Measurements from ENCODE around the gene PLA2G15. TPM values are rescaled to one million over a fixed set of nuclear protein-coding genes. Genes with fewer than 3 reads are reported as not detected.

PLA2G15 gene
- total RNA-seq, 1 experiment from 2014 or later = 33.2 TPM

- peak overlapping the region; percentile 89 for H3K27ac Mint-ChIP-seq (ENCODE audit: unreplicated experiment)
These were observed 51.5 kb downstream of the PLA2G15 start for GRCh38 chr16:68296693-68297092.

GRCh38 chr16:68297908-68298307 lies 52.7 kb downstream of the PLA2G15 start:
- no peaks in the 10 kb centered on the region for H3K27me3 Mint-ChIP-seq (ENCODE audit: insufficient read depth, unreplicated experiment)
- H3K36me3 Mint-ChIP-seq (ENCODE audit: insufficient read depth, unreplicated experiment) = peaks cover 99% of the 10 kb centered on the region
- no peaks in the 10 kb centered on the region for H3K27me3 ChIP-seq (replicated peaks; ENCODE audit: control insufficient read depth, insufficient read depth, low read length)
- H3K4me3 Mint-ChIP-seq (ENCODE audit: unreplicated experiment) = no peak overlapping the region
- TF ChIP-seq, protein P1, sequence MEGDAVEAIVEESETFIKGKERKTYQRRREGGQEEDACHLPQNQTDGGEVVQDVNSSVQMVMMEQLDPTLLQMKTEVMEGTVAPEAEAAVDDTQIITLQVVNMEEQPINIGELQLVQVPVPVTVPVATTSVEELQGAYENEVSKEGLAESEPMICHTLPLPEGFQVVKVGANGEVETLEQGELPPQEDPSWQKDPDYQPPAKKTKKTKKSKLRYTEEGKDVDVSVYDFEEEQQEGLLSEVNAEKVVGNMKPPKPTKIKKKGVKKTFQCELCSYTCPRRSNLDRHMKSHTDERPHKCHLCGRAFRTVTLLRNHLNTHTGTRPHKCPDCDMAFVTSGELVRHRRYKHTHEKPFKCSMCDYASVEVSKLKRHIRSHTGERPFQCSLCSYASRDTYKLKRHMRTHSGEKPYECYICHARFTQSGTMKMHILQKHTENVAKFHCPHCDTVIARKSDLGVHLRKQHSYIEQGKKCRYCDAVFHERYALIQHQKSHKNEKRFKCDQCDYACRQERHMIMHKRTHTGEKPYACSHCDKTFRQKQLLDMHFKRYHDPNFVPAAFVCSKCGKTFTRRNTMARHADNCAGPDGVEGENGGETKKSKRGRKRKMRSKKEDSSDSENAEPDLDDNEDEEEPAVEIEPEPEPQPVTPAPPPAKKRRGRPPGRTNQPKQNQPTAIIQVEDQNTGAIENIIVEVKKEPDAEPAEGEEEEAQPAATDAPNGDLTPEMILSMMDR (IDR thresholded peaks at IDR 0.05; ENCODE audit: insufficient read depth in 1 of 2, low read depth in 1 of 2, low read length in 1 of 2, severe bottlenecking in 1 of 2, unreplicated experiment in 1 of 2) = no peak
- no peak for DNase-seq
- H3K36me3 ChIP-seq (ENCODE audit: control insufficient read depth, insufficient read depth, low read length) = peaks cover 13% of the 10 kb centered on the region
- no peak overlapping the region for H3K4me3 ChIP-seq (ENCODE audit: low read depth, low read length)
- BruUV-seq (replicated peaks) = TSS peak; percentile 27
- H3K27ac Mint-ChIP-seq (ENCODE audit: unreplicated experiment) = peak overlapping the region; percentile 89
- ChIA-PET CTCF (interaction anchor here (1.7 kb wide), 1 partner anchor 36 kb away, joined by 5 read pairs; no protein-coding TSS in a partner anchor), POLR2A (interaction anchor here (4.0 kb wide), 1 partner anchor 13 kb away, joined by 20 read pairs; the partner anchor contains the start of genes PRMT7 and SLC7A6OS)
- H3K4me1 Mint-ChIP-seq (ENCODE audit: low read depth, unreplicated experiment) = peaks cover 63% of the 10 kb centered on the region
- peaks cover 29% of the 10 kb centered on the region for H3K4me1 ChIP-seq
- no peaks in the 10 kb centered on the region for H3K9me3 Mint-ChIP-seq (ENCODE audit: unreplicated experiment)
- intact Hi-C loops (cut with micrococcal nuclease; ENCODE audit: unreplicated experiment) = loop anchor here (5.0 kb wide), 1 partner anchor 36 kb away; the partner anchor contains the start of gene SLC7A6
- H3K9me3 ChIP-seq = no peaks in the 10 kb centered on the region

More at GRCh38 chr16:68296693-68297092, 51.5 kb downstream of the PLA2G15 start:
- TF ChIP-seq, protein P1 (IDR thresholded peaks at IDR 0.05; ENCODE audit: insufficient read depth in 1 of 2, low read depth in 1 of 2, low read length in 1 of 2, severe bottlenecking in 1 of 2, unreplicated experiment in 1 of 2) = no peak
- BruUV-seq (replicated peaks) = no TSS peak
- Histone ChIP-seq H3K4me1 (peaks cover 29% of the 10 kb centered on the region), H3K27me3 (replicated peaks; ENCODE audit: control insufficient read depth, insufficient read depth, low read length) (no peaks in the 10 kb centered on the region), H3K4me3 (ENCODE audit: low read depth, low read length) (no peak overlapping the region), H3K9me3 (no peaks in the 10 kb centered on the region), H3K36me3 (ENCODE audit: control insufficient read depth, insufficient read depth, low read length) (peaks cover 10% of the 10 kb centered on the region)
- peaks cover 96% of the 10 kb centered on the region for H3K36me3 Mint-ChIP-seq (ENCODE audit: insufficient read depth, unreplicated experiment)
- ChIA-PET CTCF (interaction anchor here (1.4 kb wide), 1 partner anchor 35 kb away, joined by 3 read pairs; no protein-coding TSS in a partner anchor), POLR2A (interaction anchor here (0.6 kb wide), 1 partner anchor 31 kb away, joined by 7 read pairs; no protein-coding TSS in a partner anchor)
- H3K4me3 Mint-ChIP-seq (ENCODE audit: unreplicated experiment) = no peak overlapping the region
- no peak for DNase-seq
- intact Hi-C loops (cut with micrococcal nuclease; ENCODE audit: unreplicated experiment) = loop anchor here (5.0 kb wide), 1 partner anchor 34 kb away; the partner anchor contains the start of gene SLC7A6
- peaks cover 63% of the 10 kb centered on the region for H3K4me1 Mint-ChIP-seq (ENCODE audit: low read depth, unreplicated experiment)
- no peaks in the 10 kb centered on the region for H3K27me3 Mint-ChIP-seq (ENCODE audit: insufficient read depth, unreplicated experiment)
- H3K9me3 Mint-ChIP-seq (ENCODE audit: unreplicated experiment) = no peaks in the 10 kb centered on the region

- ChIA-PET CTCF (interaction anchor here (1.6 to 1.7 kb wide), 2 partner anchors 30 to 36 kb away, joined by 5 read pairs; no protein-coding TSS in a partner anchor), POLR2A (interaction anchor here (1.3 to 4.0 kb wide), 3 partner anchors 13 to 36 kb away, joined by 5 to 20 read pairs (median 11); partner anchors contain the start of genes PRMT7 and SLC7A6OS)
- no peaks in the 10 kb centered on the region for H3K27me3 ChIP-seq (replicated peaks; ENCODE audit: control insufficient read depth, insufficient read depth, low read length)
- TF ChIP-seq, protein P1 (IDR thresholded peaks at IDR 0.05; ENCODE audit: insufficient read depth in 1 of 2, low read depth in 1 of 2, low read length in 1 of 2, severe bottlenecking in 1 of 2, unreplicated experiment in 1 of 2) = no peak
- intact Hi-C loops (cut with micrococcal nuclease; ENCODE audit: unreplicated experiment) = loop anchor here (5.0 kb wide), 1 partner anchor 36 kb away; the partner anchor contains the start of gene SLC7A6
- Mint-ChIP-seq H3K27ac (ENCODE audit: unreplicated experiment) (peak overlapping the region; percentile 89), H3K9me3 (ENCODE audit: unreplicated experiment) (no peaks in the 10 kb centered on the region), H3K4me3 (ENCODE audit: unreplicated experiment) (no peak overlapping the region), H3K36me3 (ENCODE audit: insufficient read depth, unreplicated experiment) (peaks cover 100% of the 10 kb centered on the region), H3K27me3 (ENCODE audit: insufficient read depth, unreplicated experiment) (no peaks in the 10 kb centered on the region), H3K4me1 (ENCODE audit: low read depth, unreplicated experiment) (peaks cover 62% of the 10 kb centered on the region)
- DNase-seq = no peak
- no peak overlapping the region for H3K4me3 ChIP-seq (ENCODE audit: low read depth, low read length)
- H3K9me3 ChIP-seq = no peaks in the 10 kb centered on the region
- peaks cover 15% of the 10 kb centered on the region for H3K36me3 ChIP-seq (ENCODE audit: control insufficient read depth, insufficient read depth, low read length)
- BruUV-seq (replicated peaks) = no TSS peak
- peaks cover 29% of the 10 kb centered on the region for H3K4me1 ChIP-seq
These were observed 53.1 kb downstream of the PLA2G15 start for GRCh38 chr16:68298312-68298711.

Data from Caco-2 (cell line).